PC-3 (cell line): ENCODE measurements around the gene DNHD1.

Experiments
- CTCF ChIP-seq: fragments of 300-600 bp; sonication (generic); conservative IDR thresholded peaks from 2 replicates; pipeline ENCODE4 v1.5.1; 2017; ENCODE audit warnings: antibody characterized with exemption, low read depth, mild to moderate bottlenecking, low read length
- EZH2 ChIP-seq: fragments of 300-600 bp; sonication (generic); IDR thresholded peaks from one replicate; pipeline ENCODE4 v1.6.1; 2017; ENCODE audit warnings: antibody characterized with exemption, mild to moderate bottlenecking, low read length; ENCODE audit not compliant: unreplicated experiment
- EZH2phosphoT487 ChIP-seq: fragments of 300-600 bp; sonication (generic); IDR thresholded peaks from 2 replicates; pipeline ENCODE4 v1.6.1; 2018; ENCODE audit warnings: mild to moderate bottlenecking, antibody characterized with exemption, low read length, borderline replicate concordance

- no peak for TF ChIP-seq CTCF
- TF ChIP-seq EZH2 = no peak
- no peak for TF ChIP-seq EZH2phosphoT487
Observed at GRCh38 chr11:6486938-6487337, 10.1 kb upstream of the DNHD1 start.
